PC-9 (cell line): ENCODE results near the gene DIAPH3. TPM values are rescaled to one million over a fixed set of nuclear protein-coding genes. Genes with fewer than 3 reads are reported as not detected.

Experiments used
- BruUV-seq: library from RNA; stranded (reverse); fragments of 400-500 nt; replicated peaks from 2 replicates; lab custom pipeline; 2021; lab: Mats Ljungman, UMichigan
- CTCF ChIA-PET: fragments of 300-600 bp; sonication (Branson Sonifier 250); formaldehyde crosslinking; loops from one replicate; lab custom pipeline; 2022; ENCODE audit warnings: antibody characterized with exemption; lab: Charles Lee
- POLR2A ChIA-PET: fragments of 300-600 bp; sonication (Branson Sonifier 250); formaldehyde crosslinking; loops from one replicate; lab custom pipeline; 2022; ENCODE audit warnings: antibody characterized with exemption; ENCODE audit not compliant: unreplicated experiment; lab: Charles Lee
- DNase-seq, 2 experiments: peaks; one replicate each; pipeline versions ENCODE4 v3.0.0 to v3.0.0-alpha.2; 2015 to 2022; ENCODE audit warnings: mixed read lengths in 1 of 2
- H2AFZ ChIP-seq: fragments of 200-600 bp; sonication (generic); 2 replicates; pipeline ENCODE4 v1.8.1; 2017; ENCODE audit warnings: antibody characterized with exemption
- H3F3A ChIP-seq: fragments of 200-600 bp; sonication (generic); 2 replicates; pipeline ENCODE4 v1.8.1; 2017; ENCODE audit warnings: antibody characterized with exemption, mild to moderate bottlenecking, low read depth; ENCODE audit not compliant: insufficient read depth
- H3K27ac ChIP-seq: fragments of 200-600 bp; sonication (generic); 2 replicates; pipeline ENCODE4 v1.6.1; 2016; ENCODE audit warnings: mixed run types
- H3K27me3 ChIP-seq: fragments of 200-600 bp; sonication (generic); 2 replicates; pipeline ENCODE4 v1.6.1; 2016; ENCODE audit warnings: low read depth, mixed run types; ENCODE audit not compliant: insufficient read depth
- H3K36me3 ChIP-seq: fragments of 200-600 bp; sonication (generic); 2 replicates; pipeline ENCODE4 v1.6.1; 2016; ENCODE audit warnings: low read depth, mixed run types
- H3K4me1 ChIP-seq: fragments of 200-600 bp; sonication (generic); replicated peaks from 2 replicates; pipeline ENCODE4 v1.6.1; 2016; ENCODE audit warnings: mixed run types; ENCODE audit not compliant: insufficient read depth
- H3K4me2 ChIP-seq: fragments of 200-600 bp; sonication (generic); 2 replicates; pipeline ENCODE4 v1.6.1; 2017; ENCODE audit warnings: mixed run types
- H3K4me3 ChIP-seq: fragments of 200-600 bp; sonication (generic); 2 replicates; pipeline ENCODE4 v1.6.1; 2016; ENCODE audit warnings: mixed run types
- H3K79me2 ChIP-seq: fragments of 200-600 bp; sonication (generic); 2 replicates; pipeline ENCODE4 v1.6.1; 2017; ENCODE audit warnings: low read depth, mixed run types
- H3K9me2 ChIP-seq: fragments of 200-600 bp; sonication (generic); 2 replicates; pipeline ENCODE4 v1.8.1; 2017; ENCODE audit warnings: mild to moderate bottlenecking; ENCODE audit not compliant: insufficient read depth
- H3K9me3 ChIP-seq: fragments of 200-600 bp; sonication (generic); 2 replicates; pipeline ENCODE4 v1.8.1; 2016; ENCODE audit warnings: low read depth; ENCODE audit not compliant: insufficient read depth
- H4K20me1 ChIP-seq: fragments of 200-600 bp; sonication (generic); 2 replicates; pipeline ENCODE4 v1.8.1; 2017; ENCODE audit not compliant: insufficient read depth
- CTCF ChIP-seq: fragments of 200-600 bp; sonication (generic); conservative IDR thresholded peaks from 2 replicates; pipeline ENCODE4 v1.6.1; 2017; ENCODE audit warnings: mixed run types, antibody characterized with exemption, mild to moderate bottlenecking, moderate library complexity
- EZH2 ChIP-seq: fragments of 200-600 bp; sonication (generic); IDR thresholded peaks from 2 replicates; pipeline ENCODE4 v1.8.0; 2017; ENCODE audit warnings: antibody characterized with exemption, low read depth
- intact Hi-C: fragments of 100-400 bp; cut with micrococcal nuclease; formaldehyde crosslinking; loops from one replicate; pipeline ENCODE4 v1.10.0; 2022; ENCODE audit not compliant: unreplicated experiment
- total RNA-seq: library from RNA; stranded (reverse); gene quantifications from 2 replicates; pipeline ENCODE4 v1.2.3, GENCODE V29; 2021

Gene DIAPH3
- total RNA-seq, 1 experiment from 2014 or later: 39.3 TPM

DNA sequence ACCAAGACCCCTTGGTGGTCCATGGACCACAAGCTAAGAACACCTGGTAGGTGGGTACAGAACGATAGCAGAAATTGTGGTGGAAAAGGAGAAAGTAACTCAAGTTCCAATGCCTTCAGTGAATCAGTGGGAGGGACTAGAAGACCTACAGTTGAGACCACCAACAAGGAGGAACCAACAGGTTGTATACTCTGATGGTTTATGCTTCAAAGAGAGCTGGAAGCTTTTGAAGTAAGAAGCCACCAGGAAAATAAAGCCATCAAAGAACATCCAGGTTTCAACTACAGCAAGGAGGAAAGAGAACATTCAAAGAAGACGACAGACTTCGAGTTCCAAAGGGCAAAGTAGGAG, 42.4 kb downstream of the DIAPH3 start:
- Histone ChIP-seq H3K79me2 (no peaks in the 10 kb centered on the region), H3K27me3 (no peaks in the 10 kb centered on the region), H3K36me3 (0 out of 2 replicates have a peak, but pooled peaks cover under 1% of the 10 kb centered on the region), H3K4me3 (no peak overlapping the region), H3K4me1 (no peaks in the 10 kb centered on the region), H3K27ac (no peak overlapping the region), H2AFZ (no peak overlapping the region), H3K4me2 (no peak overlapping the region), H3K9me2 (no peaks in the 10 kb centered on the region; the same call in 1 of the 2 replicates), H4K20me1 (no peaks in the 10 kb centered on the region), H3K9me3 (peaks cover 3% of the 10 kb centered on the region; the same call in 1 of the 2 replicates), H3F3A (no peaks in the 10 kb centered on the region)
- POLR2A ChIA-PET: no interaction called here
- BruUV-seq: no TSS peak
- CTCF ChIA-PET: no interaction called here
- TF ChIP-seq EZH2 (no peak), CTCF (no peak)
- DNase-seq: no peak
- intact Hi-C loops: no loop called here

GRCh38 chr13:60120617-60121336, 43.0 kb downstream of the DIAPH3 start:
- Histone ChIP-seq H3K27ac (no peak overlapping the region), H3K9me3 (peaks cover 8% of the 10 kb centered on the region; the same call in 1 of the 2 replicates), H3K4me3 (no peak overlapping the region), H4K20me1 (no peaks in the 10 kb centered on the region), H3K36me3 (0 out of 2 replicates have a peak, but pooled peaks cover 3% of the 10 kb centered on the region), H3K4me1 (no peaks in the 10 kb centered on the region), H3K4me2 (no peak overlapping the region), H3K9me2 (no peaks in the 10 kb centered on the region), H3K27me3 (no peaks in the 10 kb centered on the region), H3F3A (no peaks in the 10 kb centered on the region), H3K79me2 (no peaks in the 10 kb centered on the region), H2AFZ (no peak overlapping the region)
- intact Hi-C loops: no loop called here
- ChIA-PET POLR2A (no interaction called here), CTCF (no interaction called here)
- TF ChIP-seq EZH2 (no peak), CTCF (no peak)
- no TSS peak for BruUV-seq
- no peak for DNase-seq

- TF ChIP-seq EZH2: no peak
- TF ChIP-seq CTCF: no peak
- no peaks in the 10 kb centered on the region for H3K79me2 ChIP-seq
- no peak overlapping the region for H3K27ac ChIP-seq
- no peak for DNase-seq
- no peaks in the 10 kb centered on the region for H3K9me2 ChIP-seq
- H3K4me3 ChIP-seq: no peak overlapping the region
- H4K20me1 ChIP-seq: no peaks in the 10 kb centered on the region
- H3F3A ChIP-seq: no peaks in the 10 kb centered on the region
- ChIA-PET CTCF (interaction anchor here (0.7 kb wide), 1 partner anchor 17 kb away, joined by 4 read pairs; no protein-coding TSS in a partner anchor), POLR2A (no interaction called here)
- H3K9me3 ChIP-seq: peaks cover 13% of the 10 kb centered on the region
- H3K4me2 ChIP-seq: no peak overlapping the region
- no peak overlapping the region for H2AFZ ChIP-seq
- intact Hi-C loops: no loop called here
- no peaks in the 10 kb centered on the region for H3K27me3 ChIP-seq
- no peaks in the 10 kb centered on the region for H3K4me1 ChIP-seq
- no TSS peak for BruUV-seq
- 0 out of 2 replicates have a peak, but pooled peaks cover 7% of the 10 kb centered on the region for H3K36me3 ChIP-seq
Observed at GRCh38 chr13:60118696-60119400, 44.9 kb downstream of the DIAPH3 start.
